Measurements from ENCODE around the gene LTBP1.

LTBP1 gene

DNA sequence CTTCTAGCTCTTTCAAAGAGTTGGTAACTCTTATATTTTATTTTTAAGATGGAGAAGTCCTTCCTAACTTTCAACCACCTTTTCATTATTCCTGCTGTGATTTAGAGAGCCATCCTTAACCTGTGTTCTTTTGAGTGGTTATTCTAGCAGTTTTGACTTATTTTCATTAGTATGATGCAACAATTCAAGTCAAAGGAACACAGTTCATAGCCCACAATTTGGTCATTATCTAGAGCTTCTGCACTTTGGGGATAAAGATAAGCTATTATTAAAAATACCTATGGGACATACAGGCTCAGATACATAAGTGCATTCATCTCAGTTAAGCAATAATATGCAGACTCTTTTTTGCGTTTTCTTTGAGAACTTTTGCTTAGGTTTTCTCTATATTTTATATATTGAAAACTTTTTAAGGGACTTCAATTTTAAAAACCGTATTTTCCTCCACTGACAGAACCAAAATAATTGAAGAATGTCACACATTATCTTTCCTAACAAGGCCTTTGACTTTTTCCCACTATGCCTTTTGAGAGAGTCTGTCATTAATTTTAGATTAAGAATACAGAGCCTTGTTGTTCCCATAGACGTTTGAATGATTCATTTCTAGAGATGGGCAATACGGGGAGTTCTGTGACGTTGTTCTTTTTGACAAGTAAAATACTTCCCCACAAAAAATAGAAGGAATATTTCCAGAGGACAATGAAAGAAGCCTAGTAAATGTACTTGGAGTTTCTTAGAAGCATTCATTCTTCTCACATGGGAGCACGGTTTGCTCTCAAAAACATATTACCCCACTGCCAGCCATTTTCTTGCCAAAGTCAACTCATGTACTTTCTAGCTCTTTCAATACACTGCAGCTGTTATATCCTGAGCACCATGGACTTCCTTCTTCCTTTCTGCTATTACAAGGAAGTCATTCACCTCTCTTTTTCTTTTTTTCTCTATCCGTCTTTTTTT, 486.8 kb downstream of the LTBP1 start:
- H3K4me2 ChIP-seq (ENCODE audit: low read length), result no peak overlapping the region
- no peaks in the 10 kb centered on the region for H3K9me2 ChIP-seq (replicated peaks; ENCODE audit: control insufficient read depth, low read length)
- no peak overlapping the region for H3K4me3 ChIP-seq (ENCODE audit: low read length)
- H3K79me2 ChIP-seq (ENCODE audit: control insufficient read depth, low read length), result no peaks in the 10 kb centered on the region
- H3K4me1 ChIP-seq (ENCODE audit: control insufficient read depth, low read length), result no peaks in the 10 kb centered on the region
- no peak overlapping the region for H3K27ac ChIP-seq (ENCODE audit: low read depth, low read length)
- H3K9me3 ChIP-seq (ENCODE audit: control insufficient read depth, insufficient read depth, low read length), result no peaks in the 10 kb centered on the region
- H3F3A ChIP-seq (ENCODE audit: control insufficient read depth, insufficient read depth), result no peaks in the 10 kb centered on the region
- TF ChIP-seq EZH2phosphoT487 (IDR thresholded peaks at IDR 0.05; ENCODE audit: borderline replicate concordance, low read length), result no peak
- TF ChIP-seq, protein P1, sequence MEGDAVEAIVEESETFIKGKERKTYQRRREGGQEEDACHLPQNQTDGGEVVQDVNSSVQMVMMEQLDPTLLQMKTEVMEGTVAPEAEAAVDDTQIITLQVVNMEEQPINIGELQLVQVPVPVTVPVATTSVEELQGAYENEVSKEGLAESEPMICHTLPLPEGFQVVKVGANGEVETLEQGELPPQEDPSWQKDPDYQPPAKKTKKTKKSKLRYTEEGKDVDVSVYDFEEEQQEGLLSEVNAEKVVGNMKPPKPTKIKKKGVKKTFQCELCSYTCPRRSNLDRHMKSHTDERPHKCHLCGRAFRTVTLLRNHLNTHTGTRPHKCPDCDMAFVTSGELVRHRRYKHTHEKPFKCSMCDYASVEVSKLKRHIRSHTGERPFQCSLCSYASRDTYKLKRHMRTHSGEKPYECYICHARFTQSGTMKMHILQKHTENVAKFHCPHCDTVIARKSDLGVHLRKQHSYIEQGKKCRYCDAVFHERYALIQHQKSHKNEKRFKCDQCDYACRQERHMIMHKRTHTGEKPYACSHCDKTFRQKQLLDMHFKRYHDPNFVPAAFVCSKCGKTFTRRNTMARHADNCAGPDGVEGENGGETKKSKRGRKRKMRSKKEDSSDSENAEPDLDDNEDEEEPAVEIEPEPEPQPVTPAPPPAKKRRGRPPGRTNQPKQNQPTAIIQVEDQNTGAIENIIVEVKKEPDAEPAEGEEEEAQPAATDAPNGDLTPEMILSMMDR (IDR thresholded peaks at IDR 0.05; ENCODE audit: low read depth, low read length, poor library complexity, severe bottlenecking), result no peak
- H4K20me1 ChIP-seq (ENCODE audit: control insufficient read depth, insufficient read depth, low read depth, low read length), result no peaks in the 10 kb centered on the region
- no peaks in the 10 kb centered on the region for H3K36me3 ChIP-seq (ENCODE audit: control insufficient read depth, low read length)
- no peaks in the 10 kb centered on the region for H3K27me3 ChIP-seq (ENCODE audit: control insufficient read depth, low read length)

DNA sequence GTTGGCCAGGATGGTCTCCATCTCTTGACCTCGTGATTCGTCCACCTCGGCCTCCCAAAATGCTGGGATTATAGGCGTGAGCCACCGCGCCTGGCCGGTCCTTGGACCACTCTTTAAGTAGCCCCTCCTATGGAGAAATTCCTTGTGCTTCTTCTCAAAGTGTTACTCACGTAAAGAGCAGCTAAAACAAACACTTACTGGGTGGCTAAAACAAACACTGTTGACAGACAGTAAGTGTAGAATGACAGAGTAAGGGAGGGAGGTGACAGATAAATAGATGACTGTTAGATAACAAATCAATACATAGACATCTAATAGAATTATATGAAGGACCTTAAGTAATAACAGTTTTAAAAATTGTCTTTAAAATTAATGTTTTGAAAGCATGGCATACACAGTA, 488.8 kb downstream of the LTBP1 start:
- Histone ChIP-seq H3K4me2 (ENCODE audit: low read length) (no peak overlapping the region), H3F3A (ENCODE audit: control insufficient read depth, insufficient read depth) (no peaks in the 10 kb centered on the region), H3K27ac (ENCODE audit: low read depth, low read length) (no peak overlapping the region), H3K4me3 (ENCODE audit: low read length) (no peak overlapping the region), H3K9me3 (ENCODE audit: control insufficient read depth, insufficient read depth, low read length) (no peaks in the 10 kb centered on the region), H3K36me3 (ENCODE audit: control insufficient read depth, low read length) (no peaks in the 10 kb centered on the region), H3K4me1 (ENCODE audit: control insufficient read depth, low read length) (no peaks in the 10 kb centered on the region), H3K79me2 (ENCODE audit: control insufficient read depth, low read length) (no peaks in the 10 kb centered on the region), H3K27me3 (ENCODE audit: control insufficient read depth, low read length) (no peaks in the 10 kb centered on the region), H4K20me1 (ENCODE audit: control insufficient read depth, insufficient read depth, low read depth, low read length) (no peaks in the 10 kb centered on the region), H3K9me2 (replicated peaks; ENCODE audit: control insufficient read depth, low read length) (no peaks in the 10 kb centered on the region)
- TF ChIP-seq, protein P1 (IDR thresholded peaks at IDR 0.05; ENCODE audit: low read depth, low read length, poor library complexity, severe bottlenecking), result no peak
- TF ChIP-seq EZH2phosphoT487 (IDR thresholded peaks at IDR 0.05; ENCODE audit: borderline replicate concordance, low read length), result no peak

DNA sequence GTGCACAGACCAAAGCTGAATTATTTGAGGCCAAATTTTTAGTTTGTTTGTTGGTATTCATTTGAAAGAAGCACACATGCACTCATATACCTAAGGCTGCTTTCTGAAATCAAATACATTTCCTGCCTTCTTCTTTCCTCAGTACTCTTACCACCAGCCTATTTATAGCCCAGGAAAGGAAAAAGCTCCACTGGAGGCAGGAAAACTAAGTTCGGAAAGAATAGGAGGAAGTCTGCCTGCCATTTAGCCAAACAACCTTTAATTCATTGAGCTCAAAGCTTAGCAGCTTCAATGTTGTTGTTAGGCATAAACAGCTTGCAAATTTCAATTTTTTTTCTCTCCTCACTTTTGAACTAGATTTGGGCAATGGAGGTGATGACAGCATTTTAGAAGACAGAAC, 489.3 kb downstream of the LTBP1 start:
- H3K27ac ChIP-seq (ENCODE audit: low read depth, low read length), result no peak overlapping the region
- no peaks in the 10 kb centered on the region for H3K9me2 ChIP-seq (replicated peaks; ENCODE audit: control insufficient read depth, low read length)
- H4K20me1 ChIP-seq (ENCODE audit: control insufficient read depth, insufficient read depth, low read depth, low read length), result no peaks in the 10 kb centered on the region
- no peak overlapping the region for H3K4me3 ChIP-seq (ENCODE audit: low read length)
- H3K4me2 ChIP-seq (ENCODE audit: low read length), result no peak overlapping the region
- no peaks in the 10 kb centered on the region for H3F3A ChIP-seq (ENCODE audit: control insufficient read depth, insufficient read depth)
- H3K9me3 ChIP-seq (ENCODE audit: control insufficient read depth, insufficient read depth, low read length), result no peaks in the 10 kb centered on the region
- TF ChIP-seq, protein P1 (IDR thresholded peaks at IDR 0.05; ENCODE audit: low read depth, low read length, poor library complexity, severe bottlenecking), result no peak
- no peak for TF ChIP-seq EZH2phosphoT487 (IDR thresholded peaks at IDR 0.05; ENCODE audit: borderline replicate concordance, low read length)
- no peaks in the 10 kb centered on the region for H3K36me3 ChIP-seq (ENCODE audit: control insufficient read depth, low read length)
- no peaks in the 10 kb centered on the region for H3K4me1 ChIP-seq (ENCODE audit: control insufficient read depth, low read length)
- no peaks in the 10 kb centered on the region for H3K27me3 ChIP-seq (ENCODE audit: control insufficient read depth, low read length)
- H3K79me2 ChIP-seq (ENCODE audit: control insufficient read depth, low read length), result no peaks in the 10 kb centered on the region

Data from DOHH2 (cell line).